Stimulated activated CD4-positive, alpha-beta T cell treated with anti-CD3 and anti-CD28 coated beads, Interleukin-4, amount 100 ng/mL, for 4 hours (primary cell): Measurements from ENCODE around the gene RTKN.
"Not testable (repeated sequence)": the region's sequence is repeated elsewhere in the genome, so short reads cannot be mapped to it uniquely, and the experiment has no call there.

Source experiments
- DNase-seq, 2 experiments: peaks; one replicate each; pipeline ENCODE4 v3.0.0-alpha.2; 2020

RTKN gene

GRCh38 chr2:74441690-74442482 is at the start of gene RTKN:
Gene RTKN, minus strand, starts transcription at chr2:74441937. Its CDS starts 121 bp downstream, at chr2:74441816.
- no peak for DNase-seq

GRCh38 chr2:74489906-74490305 is 48.2 kb upstream of the RTKN start:
- no peak for DNase-seq

- DNase-seq, result no peak
Observed at GRCh38 chr2:74488643-74489481, 47.1 kb upstream of the RTKN start.

GRCh38 chr2:74486141-74486540 is 44.4 kb upstream of the RTKN start:
- DNase-seq, result no peak

- DNase-seq, result not testable (repeated sequence)
Observed at GRCh38 chr2:74483675-74484164, 42.0 kb upstream of the RTKN start.

- peak; percentile 87 to 94 for DNase-seq
Observed at GRCh38 chr2:74482801-74483674, 41.3 kb upstream of the RTKN start, which contains the start of the genes CCDC142 and TTC31. Gene CCDC142, minus strand, starts transcription at chr2:74482998. Its CDS starts 161 bp downstream, at chr2:74482837. Gene TTC31, plus strand, starts transcription at chr2:74483081. Its CDS starts 15 bp downstream, at chr2:74483096.

- peak in 1 of 2 experiments; percentile 49 for DNase-seq
Observed at GRCh38 chr2:74481961-74482800, 40.4 kb upstream of the RTKN start.

- no peak for DNase-seq
Observed at GRCh38 chr2:74481431-74481830, 39.7 kb upstream of the RTKN start.

GRCh38 chr2:74474899-74475298 is 33.2 kb upstream of the RTKN start:
- DNase-seq, result no peak

- DNase-seq, result no peak
Observed at GRCh38 chr2:74474481-74474880, 32.7 kb upstream of the RTKN start.

- no peak for DNase-seq
Observed at GRCh38 chr2:74472945-74473258, 31.2 kb upstream of the RTKN start.

- DNase-seq, result peak; percentile 91 to 98
Observed at GRCh38 chr2:74472086-74472944, 30.6 kb upstream of the RTKN start, which contains the start of gene MRPL53. Gene MRPL53, minus strand, starts transcription at chr2:74472680. Its CDS starts 20 bp downstream, at chr2:74472660.

- DNase-seq, result no peak
Observed at GRCh38 chr2:74471332-74472065, 29.8 kb upstream of the RTKN start.

- DNase-seq, result not testable (repeated sequence)
Observed at GRCh38 chr2:74470742-74471141, 29.0 kb upstream of the RTKN start.

- DNase-seq, result no peak
Observed at GRCh38 chr2:74464406-74464805, 22.7 kb upstream of the RTKN start.

- DNase-seq, result no peak
Observed at GRCh38 chr2:74462786-74463105, 21.0 kb upstream of the RTKN start.

GRCh38 chr2:74462054-74462785 is 20.5 kb upstream of the RTKN start:
- no peak for DNase-seq

- no peak for DNase-seq
Observed at GRCh38 chr2:74461187-74462053, 19.7 kb upstream of the RTKN start.
